OCI-LY7 (cell line): ENCODE results near the gene SRSF7. TPM values are rescaled to one million over a fixed set of nuclear protein-coding genes. Genes with fewer than 3 reads are reported as not detected.

Source experiments
- BruUV-seq: library from RNA; stranded (reverse); fragments of 400-500 nt; replicated peaks from 2 replicates; lab custom pipeline; 2021; lab: Mats Ljungman, UMichigan
- CTCF ChIA-PET: fragments of 300-600 bp; sonication (Branson Sonifier 250); formaldehyde crosslinking; loops from one replicate; lab custom pipeline; 2022; ENCODE audit warnings: antibody characterized with exemption; ENCODE audit not compliant: unreplicated experiment; lab: Charles Lee
- POLR2A ChIA-PET: fragments of 300-600 bp; sonication (Branson Sonifier 250); formaldehyde crosslinking; loops from one replicate; lab custom pipeline; 2022; ENCODE audit warnings: antibody characterized with exemption; lab: Charles Lee
- DNase-seq: peaks from one replicate; pipeline ENCODE4 v3.0.0-alpha.2; 2015; ENCODE audit warnings: low spot score
- H2AFZ ChIP-seq: fragments of 200-600 bp; sonication (generic), shearing (Covaris generic); 2 replicates; pipeline ENCODE4 v1.6.1; 2014; ENCODE audit warnings: mild to moderate bottlenecking, antibody characterized with exemption, low read length, moderate library complexity
- H3K27ac ChIP-seq: fragments of 200-600 bp; sonication (generic); 2 replicates; pipeline ENCODE4 v1.5.1; 2014; ENCODE audit warnings: mixed run types, low read depth, mild to moderate bottlenecking, moderate library complexity, low read length, inconsistent platforms; ENCODE audit not compliant: poor library complexity, severe bottlenecking
- H3K36me3 ChIP-seq: fragments of 200-600 bp; sonication (generic); 2 replicates; pipeline ENCODE4 v1.6.1; 2014; ENCODE audit warnings: mild to moderate bottlenecking, antibody characterized with exemption, low read length, moderate library complexity, mixed read lengths; ENCODE audit not compliant: insufficient read depth
- H3K4me1 ChIP-seq: fragments of 200-600 bp; sonication (generic); 2 replicates; pipeline ENCODE4 v1.5.1; 2014; ENCODE audit warnings: mild to moderate bottlenecking, low read length; ENCODE audit not compliant: insufficient read depth, poor library complexity, severe bottlenecking
- H3K4me2 ChIP-seq: fragments of 200-600 bp; sonication (generic); 2 replicates; pipeline ENCODE4 v1.6.1; 2014; ENCODE audit warnings: mild to moderate bottlenecking, low read length
- H3K4me3 ChIP-seq: fragments of 200-600 bp; sonication (generic); 2 replicates; pipeline ENCODE4 v1.5.1; 2014; ENCODE audit warnings: mild to moderate bottlenecking, low read depth, low read length; ENCODE audit not compliant: poor library complexity, severe bottlenecking
- H3K79me2 ChIP-seq: fragments of 200-600 bp; sonication (generic); 2 replicates; pipeline ENCODE4 v1.6.1; 2016; ENCODE audit warnings: low read depth, mild to moderate bottlenecking, low read length, moderate library complexity, mixed read lengths; ENCODE audit not compliant: insufficient read depth
- H3K9me2 ChIP-seq: fragments of 200-600 bp; sonication (generic); 2 replicates; pipeline ENCODE4 v1.6.1; 2016; ENCODE audit warnings: mild to moderate bottlenecking, low read length, mixed read lengths; ENCODE audit not compliant: insufficient read depth
- H3K9me3 ChIP-seq: fragments of 200-600 bp; sonication (generic); 2 replicates; pipeline ENCODE4 v1.6.1; 2014; ENCODE audit warnings: mild to moderate bottlenecking, mixed run types, low read length, mixed read lengths
- H4K20me1 ChIP-seq: fragments of 200-600 bp; sonication (generic); 2 replicates; pipeline ENCODE4 v1.6.1; 2014; ENCODE audit warnings: mild to moderate bottlenecking, antibody characterized with exemption, low read length, moderate library complexity, mixed read lengths; ENCODE audit not compliant: insufficient read depth
- CTCF ChIP-seq: fragments of 200-600 bp; sonication (generic); conservative IDR thresholded peaks from 2 replicates; pipeline ENCODE4 v1.5.1; 2014; ENCODE audit warnings: mild to moderate bottlenecking, antibody characterized with exemption, low read length, moderate library complexity, mixed read lengths
- EZH2phosphoT487 ChIP-seq: fragments of 200-600 bp; sonication (generic); IDR thresholded peaks from 2 replicates; pipeline ENCODE4 v1.6.1; 2018; ENCODE audit warnings: low read depth, borderline replicate concordance, mild to moderate bottlenecking, mixed run types, antibody characterized with exemption, low read length, moderate library complexity, mixed read lengths
- intact Hi-C: fragments of 100-400 bp; cut with micrococcal nuclease; formaldehyde crosslinking; loops from one replicate; pipeline ENCODE4 v1.10.0; 2022; ENCODE audit not compliant: unreplicated experiment
- total RNA-seq, 2 experiments: library from RNA; depleted of rRNA in 1 of 2; stranded (reverse); fragments of >200 nt in 1 of 2; shearing (Covaris generic) in 1 of 2; gene quantifications; 2 replicates each; pipeline ENCODE4 v1.2.3, GENCODE V29; 2014 to 2022

SRSF7 gene
- total RNA-seq, 2 experiments from 2014 or later = 320 to 337 TPM

DNA sequence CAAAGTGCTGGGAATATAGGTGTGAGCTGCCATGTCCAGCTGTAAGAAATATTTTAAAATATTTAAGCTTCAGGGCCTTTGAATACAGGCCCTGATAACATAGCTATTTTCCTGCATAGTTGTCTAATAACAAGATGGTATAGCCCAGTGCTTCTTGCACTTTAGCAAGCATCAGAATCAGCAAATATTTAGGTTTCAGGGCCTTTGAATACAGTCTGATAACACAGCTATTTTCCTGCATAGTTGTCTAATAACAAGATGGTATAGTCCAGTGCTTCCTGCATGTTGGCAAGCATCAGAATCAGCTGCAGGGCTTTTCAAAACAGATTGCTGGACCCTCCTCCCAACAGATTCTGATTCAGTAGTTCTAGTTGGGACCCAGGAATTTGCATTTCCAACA is 32.4 kb upstream of the SRSF7 start:
- no peak overlapping the region for H3K27ac ChIP-seq
- BruUV-seq = no TSS peak
- DNase-seq = no peak
- no peak for TF ChIP-seq CTCF
- TF ChIP-seq EZH2phosphoT487 = no peak
- no peak overlapping the region for H3K4me3 ChIP-seq
- peaks cover 7% of the 10 kb centered on the region for H3K4me1 ChIP-seq
- peaks cover 25% of the 10 kb centered on the region for H3K36me3 ChIP-seq
- H4K20me1 ChIP-seq = no peaks in the 10 kb centered on the region
- no peaks in the 10 kb centered on the region for H3K9me2 ChIP-seq
- CTCF ChIA-PET = no interaction called here
- intact Hi-C loops = no loop called here
- POLR2A ChIA-PET = interaction anchor here (0.6 to 0.7 kb wide), 3 partner anchors 15 to 857 kb away, joined by 3 to 6 read pairs (median 5); no protein-coding TSS in a partner anchor
- H3K4me2 ChIP-seq = no peak overlapping the region
- no peaks in the 10 kb centered on the region for H3K9me3 ChIP-seq
- H3K79me2 ChIP-seq = peaks cover 8% of the 10 kb centered on the region; the same call in 1 of the 2 replicates
- no peak overlapping the region for H2AFZ ChIP-seq

- Histone ChIP-seq H3K36me3 (peaks cover 25% of the 10 kb centered on the region), H3K9me2 (no peaks in the 10 kb centered on the region), H3K27ac (peak overlapping the region; percentile 33), H3K79me2 (peaks cover 14% of the 10 kb centered on the region; the same call in 1 of the 2 replicates), H3K4me1 (peaks cover 7% of the 10 kb centered on the region), H3K9me3 (no peaks in the 10 kb centered on the region), H3K4me2 (peak overlapping the region; percentile 93), H3K4me3 (peak overlapping the region; percentile 84), H4K20me1 (no peaks in the 10 kb centered on the region), H2AFZ (peak overlapping the region; percentile 92; the same call in 1 of the 2 replicates)
- peak; percentile 17 for DNase-seq
- intact Hi-C loops = no loop called here
- TF ChIP-seq CTCF (0 out of 2 replicates have a peak, but pooled peaks have one; percentile 4), EZH2phosphoT487 (no peak)
- CTCF ChIA-PET = no interaction called here
- BruUV-seq = no TSS peak
- POLR2A ChIA-PET = interaction anchor here (0.8 to 1.8 kb wide), 5 partner anchors 10 to 357 kb away, joined by 3 to 21 read pairs (median 3); partner anchors contain the start of gene SRSF7
Observed at GRCh38 chr2:38778687-38779082, 27.5 kb upstream of the SRSF7 start.

DNA sequence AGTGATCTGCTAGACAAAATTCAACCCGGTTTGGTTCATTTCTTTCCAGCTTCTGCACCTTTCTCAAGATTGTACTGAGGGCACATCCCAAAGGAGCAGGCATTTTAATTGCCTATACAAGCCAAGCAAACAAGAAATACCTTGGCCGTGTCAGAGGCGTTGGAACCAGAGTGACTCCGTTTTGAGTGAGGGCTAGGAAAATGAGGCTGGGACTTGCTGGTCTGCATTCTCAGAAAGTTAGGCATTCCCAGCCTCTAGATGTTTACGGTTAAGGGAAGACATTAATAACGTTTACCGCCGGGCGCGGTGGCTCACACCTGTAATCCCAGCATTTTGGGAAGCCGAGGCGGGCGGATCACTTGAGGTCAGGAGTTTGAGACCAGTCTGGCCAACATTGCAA is 25.4 kb upstream of the SRSF7 start:
- H3K4me1 ChIP-seq = peaks cover 7% of the 10 kb centered on the region
- CTCF ChIA-PET = no interaction called here

More for the DNA sequence above, 25.4 kb upstream of the SRSF7 start:
- H2AFZ ChIP-seq = no peak overlapping the region
- no peak overlapping the region for H3K4me2 ChIP-seq
- intact Hi-C loops = no loop called here
- no peaks in the 10 kb centered on the region for H4K20me1 ChIP-seq
- BruUV-seq = no TSS peak
- TF ChIP-seq EZH2phosphoT487 (no peak), CTCF (no peak)
- POLR2A ChIA-PET = interaction anchor here (0.8 to 1.8 kb wide), 4 partner anchors 14 to 28 kb away, joined by 3 to 9 read pairs (median 4); partner anchors contain the start of gene SRSF7
- peaks cover 14% of the 10 kb centered on the region; the same call in 1 of the 2 replicates for H3K79me2 ChIP-seq
- no peaks in the 10 kb centered on the region for H3K9me2 ChIP-seq
- H3K27ac ChIP-seq = no peak overlapping the region
- no peak for DNase-seq
- H3K4me3 ChIP-seq = no peak overlapping the region
- peaks cover 16% of the 10 kb centered on the region for H3K36me3 ChIP-seq
- H3K9me3 ChIP-seq = no peaks in the 10 kb centered on the region
